K562 (cell line): ENCODE data around the gene SLC30A7. TPM values are rescaled to one million over a fixed set of nuclear protein-coding genes. Genes with fewer than 3 reads are reported as not detected.

ENCODE experiments used
- ATAC-seq: fragments of 200-7000 bp; cut with Tn5 transposase; 3 replicates; pipeline ENCODE4 v1.9.1; 2020; ENCODE audit warnings: moderate library complexity
- BruUV-seq: library from RNA; stranded (reverse); fragments of 400-500 nt; replicated peaks from 2 replicates; lab custom pipeline; 2021; lab: Mats Ljungman, UMichigan
- CTCF ChIA-PET: fragments of 300-600 bp; formaldehyde crosslinking; extraction: SDS; loops from one replicate; lab custom pipeline; 2021; ENCODE audit warnings: low intra/inter-chr PET ratio; lab: Yijun Ruan, JAX
- POLR2A ChIA-PET: fragments of 300-600, 350-650 bp; sonication (Branson Sonifier 250); formaldehyde crosslinking; extraction: SDS; loops from one replicate; lab custom pipeline; 2021; ENCODE audit warnings: antibody characterized with exemption, inconsistent platforms; lab: Yijun Ruan, JAX
- DNase-seq, 4 experiments: peaks; one replicate each; pipeline versions ENCODE4 v3.0.0 to v3.0.0-alpha.2; 2011 to 2018; ENCODE audit warnings: low spot score in 3 of 4, mixed read lengths in 3 of 4; ENCODE audit errors: extremely low read depth in 1 of 4
- FAIRE-seq: peaks from 2 replicates; lab custom pipeline; 2011; peaks lifted over from hg19 to GRCh38; lab: Jason Lieb, UNC
- H2AFZ ChIP-seq: 2 replicates; pipeline ENCODE4 v1.6.0; 2011; ENCODE audit warnings: low read depth, low read length, control low read depth, inconsistent platforms
- H3K27ac ChIP-seq: fragments of 200-600 bp; 3 replicates; pipeline ENCODE4 v1.8.0; 2011; ENCODE audit warnings: low read depth, mild to moderate bottlenecking, control low read depth, inconsistent platforms, low read length, moderate library complexity, mixed read lengths; ENCODE audit errors: extremely low read depth
- H3K27me3 ChIP-seq, 2 experiments: fragments of 300-600 bp in 1 of 2; 2 replicates in 1 of 2; 3 replicates in 1 of 2; pipeline versions ENCODE4 v1.6.0 to v1.8.0; 2011; ENCODE audit warnings: inconsistent platforms in 2 of 2, low read length in 2 of 2, mild to moderate bottlenecking in 1 of 2, mixed read lengths in 1 of 2, moderate library complexity in 1 of 2; ENCODE audit not compliant: control insufficient read depth in 2 of 2, insufficient read depth in 2 of 2
- H3K36me3 ChIP-seq: fragments of 300-600 bp; 3 replicates; pipeline ENCODE4 v1.8.0; 2011; ENCODE audit warnings: mild to moderate bottlenecking, low read length, inconsistent platforms; ENCODE audit not compliant: control insufficient read depth, insufficient read depth
- H3K4me1 ChIP-seq, 2 experiments: fragments of 200-600 bp in 1 of 2; replicated peaks in 1 of 2; 2 replicates in 1 of 2; 3 replicates in 1 of 2; pipeline versions ENCODE4 v1.5.1 to v1.8.0; 2011; ENCODE audit warnings: inconsistent platforms in 2 of 2, low read length in 2 of 2, mild to moderate bottlenecking in 1 of 2, mixed read lengths in 1 of 2, moderate library complexity in 1 of 2; ENCODE audit not compliant: control insufficient read depth in 2 of 2, insufficient read depth in 2 of 2
- H3K4me2 ChIP-seq: 2 replicates; pipeline ENCODE4 v1.6.1; 2011; ENCODE audit warnings: low read length, control low read depth, inconsistent platforms, mixed read lengths; ENCODE audit not compliant: insufficient read depth
- H3K4me3 ChIP-seq: fragments of 200-600 bp; sonication (generic), shearing (Covaris generic); 2 replicates; pipeline ENCODE4 v1.5.1; 2016; ENCODE audit warnings: control low read depth, inconsistent platforms
- H3K79me2 ChIP-seq: fragments of 200-600 bp; 3 replicates; pipeline ENCODE4 v1.8.0; 2011; ENCODE audit warnings: low read length, inconsistent platforms; ENCODE audit not compliant: control insufficient read depth, insufficient read depth
- H3K9ac ChIP-seq, 2 experiments: 2 replicates each; pipeline versions ENCODE4 v1.6.0 to v1.6.1; 2011; ENCODE audit warnings: low read depth in 2 of 2, low read length in 2 of 2, control low read depth in 1 of 2, inconsistent platforms in 1 of 2, mild to moderate bottlenecking in 1 of 2, mixed read lengths in 1 of 2; ENCODE audit not compliant: insufficient read depth in 1 of 2
- H3K9me1 ChIP-seq: one replicate; pipeline ENCODE4 v1.6.0; 2011; ENCODE audit warnings: inconsistent platforms, mild to moderate bottlenecking, low read length, moderate library complexity; ENCODE audit not compliant: control insufficient read depth, insufficient read depth
- H3K9me3 ChIP-seq: replicated peaks from 2 replicates; pipeline ENCODE4 v1.5.1; 2011; ENCODE audit warnings: low read depth, low read length, inconsistent platforms; ENCODE audit not compliant: control insufficient read depth, insufficient read depth
- H4K20me1 ChIP-seq: replicated peaks from 2 replicates; pipeline ENCODE4 v1.6.1; 2011; ENCODE audit warnings: low read length, inconsistent platforms, mixed read lengths; ENCODE audit not compliant: control insufficient read depth, insufficient read depth
- CBX3 ChIP-seq, 2 experiments: IDR thresholded peaks; 1 replicate in 1 of 2; 2 replicates in 1 of 2; pipeline ENCODE4 v1.6.1; 2012; ENCODE audit warnings: inconsistent platforms in 2 of 2, low read length in 2 of 2, borderline replicate concordance in 1 of 2, control low read depth in 1 of 2
- MYNN ChIP-seq, 2 experiments: sonication (generic); formaldehyde crosslinking in 1 of 2; IDR thresholded peaks; 2 replicates each; pipeline versions ENCODE4 v1.5.0 to v1.6.1; 2016 to 2020; ENCODE audit warnings: antibody characterized with exemption in 1 of 2, missing genetic modification reagents in 1 of 2
- RBM17 ChIP-seq: fragments of 200-400 bp; formaldehyde crosslinking; IDR thresholded peaks from 2 replicates; pipeline ENCODE4 v1.6.1; 2017; ENCODE audit warnings: low read depth, mild to moderate bottlenecking, low read length, borderline replicate concordance
- RFX1 ChIP-seq: fragments of 450-650 bp; IDR thresholded peaks from 2 replicates; pipeline ENCODE4 v1.6.1; 2016; ENCODE audit warnings: mild to moderate bottlenecking, moderate library complexity
- U2AF2 ChIP-seq: fragments of 200-400 bp; formaldehyde crosslinking; optimal IDR thresholded peaks from 2 replicates; pipeline ENCODE3; 2017; ENCODE audit warnings: low read depth, mild to moderate bottlenecking, low read length
- ZNF232 ChIP-seq: sonication (generic); formaldehyde crosslinking; IDR thresholded peaks from 2 replicates; pipeline ENCODE4 v1.8.0; 2022; ENCODE audit warnings: mild to moderate bottlenecking, missing genetic modification reagents
- ZNF785 ChIP-seq: fragments of 250-450 bp; sonication (Bioruptor Pico); IDR thresholded peaks from 2 replicates; pipeline ENCODE4 v1.4.0; 2020; ENCODE audit warnings: mild to moderate bottlenecking
- WGBS: fragments of 100-300 bp; shearing (Covaris generic); methylation state at CpG from one replicate; pipeline ENCODE4 v1.1.6; 2016; ENCODE audit warnings: low coverage, mixed read lengths; ENCODE audit not compliant: insufficient coverage; ENCODE audit errors: missing lambda C conversion rate; 5-methylcytosine and 5-hydroxymethylcytosine counted together
- in situ Hi-C: fragments of 300-500 bp; cut with MboI; formaldehyde crosslinking; loops from 4 replicates; pipeline ENCODE4 v1.15.0; 2018; ENCODE audit warnings: inconsistent platforms, mixed read lengths
- intact Hi-C: fragments of 100-400 bp; cut with micrococcal nuclease; formaldehyde crosslinking; loops from 2 replicates; pipeline ENCODE4 v1.14.2; 2022
- polyA plus RNA-seq, 8 experiments: library from polyadenylated mRNA; depleted of rRNA in 4 of 8; stranded (reverse) in 5 of 8; unstranded in 3 of 8; fragments of >200 nt; fragmentation: Nextera tagmentation in 2 of 8; fragmentation: Illumina TruSeq in 1 of 8; extraction: Ambion mirVana in 2 of 8; extraction: Trizol in 1 of 8; gene quantifications; 2 replicates each; pipeline versions ENCODE4 v1.2.1 to v1.2.3, GENCODE V29; 2011 to 2014; ENCODE audit warnings: inconsistent platforms in 1 of 8, missing spikeins in 1 of 8
- total RNA-seq, 7 experiments: library from RNA; depleted of rRNA in 6 of 7; stranded (reverse); fragments of >200 nt in 6 of 7; fragmentation: Illumina TruSeq in 2 of 7; extraction: Trizol in 2 of 7; gene quantifications; 2 replicates each; pipeline versions ENCODE4 v1.2.1 to v1.2.3, GENCODE V29; 2011 to 2021; ENCODE audit warnings: low replicate concordance in 1 of 7

Gene SLC30A7
- total and polyA plus RNA-seq, 9 of the 15 experiments (the other 6 are each of a cell fraction or from before 2014, with no cell fraction given): 3.5 to 17.1 (median 7.2) TPM

GRCh38 chr1:101006553-101006952 lies 110.7 kb downstream of the SLC30A7 start (continued):
- TF ChIP-seq ZNF785 (CRISPR knock-in tag) (no peak), RBM17 (no peak), U2AF2 (no peak), ZNF232 (CRISPR knock-in tag) (no peak)

GRCh38 chr1:101008229-101008834 lies 112.4 kb downstream of the SLC30A7 start:
- intact Hi-C loops: no loop called here
- DNase-seq (no peak), FAIRE-seq (no peak), ATAC-seq (no peak)
- no peak overlapping the region for H3K9ac ChIP-seq
- H3K4me3 ChIP-seq: no peak overlapping the region
- CTCF ChIA-PET: no interaction called here
- in situ Hi-C loops: no loop called here
- H3K4me2 ChIP-seq: no peak overlapping the region
- H4K20me1 ChIP-seq: no peaks in the 10 kb centered on the region
- peaks cover 69% of the 10 kb centered on the region for H3K36me3 ChIP-seq
- POLR2A ChIA-PET: no interaction called here
- H3K27me3 ChIP-seq: no peaks in the 10 kb centered on the region
- BruUV-seq: no TSS peak
- H3K4me1 ChIP-seq: no peaks in the 10 kb centered on the region; a peak in 1 of 5 replicates
- peak; percentile 7; the same call in 1 of the 2 replicates for TF ChIP-seq RFX1
- no peak for TF ChIP-seq CBX3 (IDR thresholded peaks at IDR 0.05; ENCODE audit: borderline replicate concordance in 1 of 2, low read length in 2 of 2)
- peak; percentile 64 for TF ChIP-seq MYNN (IDR thresholded peaks at IDR 0.05)
- TF ChIP-seq MYNN (CRISPR knock-in tag; IDR thresholded peaks at IDR 0.05): no peak
- TF ChIP-seq, all 486 proteins: peak for 2
- Histone ChIP-seq H3K9me1 (no peaks in the 10 kb centered on the region), H3K27ac (no peak overlapping the region), H2AFZ (no peak overlapping the region), H3K79me2 (no peaks in the 10 kb centered on the region), H3K9me3 (no peaks in the 10 kb centered on the region)
- WGBS: 83% methylated on average over 3 of the region's 3 CpGs
